Ascending aorta (tissue), 2 donors: ENCODE data around the gene SNX13. TPM values are rescaled to one million over a fixed set of nuclear protein-coding genes. Genes with fewer than 3 reads are reported as not detected.
"Not testable (repeated sequence)": the region's sequence is repeated elsewhere in the genome, so short reads cannot be mapped to it uniquely, and the experiment has no call there.

Experiments used
- DNase-seq, 2 donors: peaks; one replicate each; pipeline ENCODE4 v3.0.0-alpha.2; 2019; ENCODE audit warnings: low spot score in 2 of 2
- H3K27ac ChIP-seq, 2 donors: fragments of 200-600 bp; sonication (generic); one replicate each; pipeline ENCODE4 v1.5.1; 2016 to 2017; ENCODE audit warnings: mild to moderate bottlenecking in 1 of 2
- H3K27me3 ChIP-seq: fragments of 200-600 bp; sonication (generic); one replicate; pipeline ENCODE4 v1.5.1; 2017
- H3K36me3 ChIP-seq, 2 donors: fragments of 200-600 bp; sonication (generic); one replicate each; pipeline ENCODE4 v1.5.1; 2016
- H3K4me1 ChIP-seq, 2 donors: fragments of 200-600 bp; sonication (generic); one replicate each; pipeline ENCODE4 v1.5.1; 2016 to 2017; ENCODE audit warnings: mild to moderate bottlenecking in 1 of 2
- H3K4me3 ChIP-seq, 2 donors: fragments of 200-600 bp; sonication (generic); one replicate each; pipeline ENCODE4 v1.5.1; 2016 to 2017; ENCODE audit warnings: mild to moderate bottlenecking in 1 of 2
- H3K9me3 ChIP-seq, 2 donors: fragments of 200-600 bp; sonication (generic); one replicate each; pipeline ENCODE4 v1.5.1; 2016
- intact Hi-C: fragments of 100-400 bp; cut with DNase I; formaldehyde crosslinking; loops from one replicate; pipeline ENCODE4 v1.15.1; 2023
- total RNA-seq: library from RNA; depleted of rRNA; stranded (reverse); fragments of >200 nt; gene quantifications from one replicate; pipeline ENCODE4 v1.1.0, GENCODE V29; 2016
- TF ChIP-seq, protein P1 (sequence below), 3 experiments: fragments of 200-600 bp in 2 of 3; fragments of 450-650 bp in 1 of 3; sonication (generic) in 2 of 3; IDR thresholded peaks; one replicate each; pipeline ENCODE4 v1.5.1; 2016 to 2019; ENCODE audit warnings: antibody characterized with exemption in 3 of 3, mild to moderate bottlenecking in 1 of 3, moderate library complexity in 1 of 3

SNX13 gene
- total RNA-seq, 1 donor from 2014 or later, result 26.2 TPM

DNA sequence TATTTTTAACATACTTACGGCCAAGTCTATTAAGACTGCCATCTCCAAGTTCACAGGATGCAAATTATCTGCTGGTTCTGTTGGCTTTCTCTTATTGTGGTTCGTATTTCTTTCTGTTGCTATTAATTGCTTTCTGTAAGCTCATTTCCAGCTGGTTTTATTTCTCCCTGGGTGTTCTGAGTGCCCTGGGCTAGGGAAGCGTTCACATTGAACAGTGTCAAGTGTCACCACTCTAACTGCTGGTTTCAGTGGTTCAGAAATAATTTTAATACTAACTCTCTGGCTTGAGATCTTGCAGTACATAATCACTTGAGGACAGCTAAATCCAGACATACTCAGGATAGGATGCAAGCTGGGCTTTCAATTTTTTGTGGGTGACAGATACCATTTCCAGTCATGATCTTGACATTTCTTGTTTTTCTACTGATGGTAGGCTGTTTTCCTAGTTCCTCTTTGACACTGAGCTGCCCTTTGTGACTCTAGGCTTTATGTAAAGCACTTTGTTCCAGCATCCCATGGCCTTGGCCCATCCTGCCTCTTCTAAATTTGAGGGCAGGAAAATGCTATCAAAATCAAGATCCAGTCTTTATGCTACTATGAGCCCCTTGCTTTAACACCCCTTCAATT is 117.6 kb downstream of the SNX13 start:
- intact Hi-C loops, result no loop called here
- Histone ChIP-seq H3K4me3 (no peak overlapping the region), H3K27ac (no peak overlapping the region), H3K27me3 (no peaks in the 10 kb centered on the region), H3K36me3 (peaks cover 9 to 23% of the 10 kb centered on the region in 2 donors), H3K9me3 (no peaks in the 10 kb centered on the region), H3K4me1 (no peaks in the 10 kb centered on the region)
- DNase-seq, result no peak
- TF ChIP-seq, protein P1, sequence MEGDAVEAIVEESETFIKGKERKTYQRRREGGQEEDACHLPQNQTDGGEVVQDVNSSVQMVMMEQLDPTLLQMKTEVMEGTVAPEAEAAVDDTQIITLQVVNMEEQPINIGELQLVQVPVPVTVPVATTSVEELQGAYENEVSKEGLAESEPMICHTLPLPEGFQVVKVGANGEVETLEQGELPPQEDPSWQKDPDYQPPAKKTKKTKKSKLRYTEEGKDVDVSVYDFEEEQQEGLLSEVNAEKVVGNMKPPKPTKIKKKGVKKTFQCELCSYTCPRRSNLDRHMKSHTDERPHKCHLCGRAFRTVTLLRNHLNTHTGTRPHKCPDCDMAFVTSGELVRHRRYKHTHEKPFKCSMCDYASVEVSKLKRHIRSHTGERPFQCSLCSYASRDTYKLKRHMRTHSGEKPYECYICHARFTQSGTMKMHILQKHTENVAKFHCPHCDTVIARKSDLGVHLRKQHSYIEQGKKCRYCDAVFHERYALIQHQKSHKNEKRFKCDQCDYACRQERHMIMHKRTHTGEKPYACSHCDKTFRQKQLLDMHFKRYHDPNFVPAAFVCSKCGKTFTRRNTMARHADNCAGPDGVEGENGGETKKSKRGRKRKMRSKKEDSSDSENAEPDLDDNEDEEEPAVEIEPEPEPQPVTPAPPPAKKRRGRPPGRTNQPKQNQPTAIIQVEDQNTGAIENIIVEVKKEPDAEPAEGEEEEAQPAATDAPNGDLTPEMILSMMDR (IDR thresholded peaks at IDR 0.05), result no peak

DNA sequence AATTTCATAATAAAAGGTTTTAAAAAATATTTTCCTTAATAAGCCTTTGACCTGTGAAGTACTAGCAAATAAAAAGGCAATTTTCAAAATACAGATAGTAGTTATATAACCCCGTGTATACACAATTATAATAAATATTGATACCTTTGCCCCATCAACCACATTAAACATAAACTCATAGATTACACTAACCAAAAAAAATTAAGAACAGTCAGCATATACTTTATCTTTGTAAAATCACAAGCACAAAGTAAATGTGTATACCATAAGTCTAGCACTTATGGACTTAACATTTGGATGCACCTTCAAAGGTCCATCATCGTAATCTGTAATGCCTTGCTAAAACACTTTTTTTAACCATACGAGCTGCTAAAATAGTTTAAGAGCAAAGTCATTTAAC is 123.4 kb downstream of the SNX13 start:
- intact Hi-C loops, result no loop called here
- Histone ChIP-seq H3K4me3 (no peak overlapping the region), H3K9me3 (peaks cover 0 to 5% of the 10 kb centered on the region in 2 donors), H3K27ac (no peak overlapping the region), H3K4me1 (no peaks in the 10 kb centered on the region), H3K27me3 (no peaks in the 10 kb centered on the region), H3K36me3 (peaks cover 4 to 36% of the 10 kb centered on the region in 2 donors)
- TF ChIP-seq, protein P1 (IDR thresholded peaks at IDR 0.05), result no peak
- no peak for DNase-seq

DNA sequence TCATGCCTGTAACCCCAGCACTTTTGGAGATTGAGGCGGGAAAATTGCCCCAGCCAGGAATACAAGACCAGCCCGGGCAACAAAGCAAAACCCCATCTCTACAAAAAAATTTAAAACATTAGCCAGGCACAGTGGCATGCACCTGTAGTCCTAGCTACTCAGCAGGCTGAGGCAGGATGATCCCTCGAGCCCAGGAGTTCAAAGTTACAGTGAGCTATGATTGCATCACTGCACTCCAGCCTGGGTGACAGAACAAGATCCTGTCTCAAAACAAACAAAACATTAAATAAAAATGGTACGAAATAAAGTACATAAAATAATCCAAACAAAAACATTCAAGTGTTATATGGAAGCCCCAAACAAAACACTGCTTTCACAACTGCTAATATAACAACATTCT is 125.0 kb downstream of the SNX13 start:
- H3K9me3 ChIP-seq, result peaks cover 0 to 12% of the 10 kb centered on the region in 2 donors

DNA sequence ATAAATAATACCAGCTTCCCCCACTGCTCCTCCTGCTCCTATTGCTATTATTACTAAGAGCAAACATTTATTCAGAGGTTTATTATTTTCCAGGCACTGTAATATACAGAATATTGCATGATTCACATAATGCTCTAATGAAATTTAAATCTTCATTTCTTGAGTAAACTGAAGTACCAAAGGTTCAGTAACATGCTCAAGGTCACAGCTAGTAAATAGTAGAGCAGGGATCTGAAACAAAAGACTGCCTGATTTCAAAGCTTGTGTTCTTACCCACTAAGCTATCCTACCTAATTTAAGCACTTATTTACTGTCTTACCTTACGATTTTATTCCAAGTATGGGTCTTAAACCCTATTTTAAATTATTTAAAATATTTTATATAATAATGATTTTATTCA is 126.2 kb downstream of the SNX13 start:
- Histone ChIP-seq H3K36me3 (peaks cover 4 to 27% of the 10 kb centered on the region in 2 donors), H3K4me1 (no peaks in the 10 kb centered on the region), H3K27ac (no peak overlapping the region), H3K27me3 (no peaks in the 10 kb centered on the region), H3K4me3 (no peak overlapping the region), H3K9me3 (peaks cover 0 to 12% of the 10 kb centered on the region in 2 donors)
- intact Hi-C loops, result no loop called here
- TF ChIP-seq, protein P1 (IDR thresholded peaks at IDR 0.05), result no peak
- no peak for DNase-seq

More for the DNA sequence above, 125.0 kb downstream of the SNX13 start:
- TF ChIP-seq, protein P1 (IDR thresholded peaks at IDR 0.05), result no peak
- intact Hi-C loops, result no loop called here
- Histone ChIP-seq H3K27me3 (no peaks in the 10 kb centered on the region), H3K36me3 (peaks cover 4 to 27% of the 10 kb centered on the region in 2 donors), H3K4me3 (no peak overlapping the region), H3K27ac (no peak overlapping the region), H3K4me1 (no peaks in the 10 kb centered on the region)
- DNase-seq, result no peak

DNA sequence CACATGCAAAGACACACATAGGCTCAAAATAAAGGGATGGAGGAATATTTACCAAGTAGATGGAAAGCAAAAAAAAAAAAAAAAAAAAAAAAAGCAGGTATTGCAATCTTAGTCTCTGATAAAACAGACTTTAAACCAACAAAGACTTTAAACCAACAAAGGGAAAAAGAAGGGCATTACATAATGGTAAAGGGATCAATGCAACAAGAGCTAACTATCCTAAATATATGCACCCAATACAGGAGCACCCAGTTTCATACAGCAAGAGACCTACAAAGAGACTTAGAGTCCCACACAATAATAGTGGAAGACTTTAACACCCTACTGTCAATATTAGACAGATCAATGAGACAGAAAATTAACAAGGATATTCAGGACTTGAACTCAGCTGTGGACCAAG is 131.1 kb downstream of the SNX13 start:
- H3K27ac ChIP-seq, H3K4me3 ChIP-seq, DNase-seq, intact Hi-C loops, H3K27me3 ChIP-seq, H3K4me1 ChIP-seq: not testable (repeated sequence)
- peaks cover 0 to 12% of the 10 kb centered on the region in 2 donors for H3K9me3 ChIP-seq
- peaks cover 0 to 33% of the 10 kb centered on the region in 2 donors for H3K36me3 ChIP-seq

DNA sequence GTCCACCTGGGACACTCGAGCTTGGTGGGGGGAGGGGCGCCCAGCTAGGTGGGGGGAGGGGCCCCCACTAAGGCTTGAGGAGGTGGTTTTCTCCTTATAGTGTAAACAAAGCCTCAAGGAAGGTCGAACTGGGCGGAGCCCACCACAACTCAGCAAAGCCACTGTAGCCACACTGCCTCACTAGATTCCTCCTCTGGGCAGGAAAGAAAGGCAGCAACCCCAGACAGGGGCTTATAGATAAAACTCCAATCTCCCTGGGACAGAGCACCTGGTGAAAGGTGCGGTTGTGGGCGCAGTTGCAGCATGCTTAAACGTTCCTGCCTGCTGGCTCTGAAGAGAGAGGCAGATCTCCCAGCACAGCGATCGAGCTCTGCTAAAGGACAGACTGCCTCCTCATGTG is 133.1 kb downstream of the SNX13 start:
- TF ChIP-seq, protein P1 (IDR thresholded peaks at IDR 0.05), result no peak
- no peak overlapping the region for H3K27ac ChIP-seq
- H3K4me1 ChIP-seq, result no peaks in the 10 kb centered on the region

More for the DNA sequence above, 133.1 kb downstream of the SNX13 start:
- no peak for DNase-seq
- no peak overlapping the region for H3K4me3 ChIP-seq
- intact Hi-C loops, result no loop called here
- no peaks in the 10 kb centered on the region for H3K27me3 ChIP-seq
- peaks cover 0 to 11% of the 10 kb centered on the region in 2 donors for H3K9me3 ChIP-seq
- H3K36me3 ChIP-seq, result peaks cover 7 to 13% of the 10 kb centered on the region in 2 donors
